Pons (tissue), 1 donor: ENCODE data around the gene CRYAB.
A peak's percentile ranks its signal among the peaks of the same experiment; 100 is the strongest.
"Not testable (repeated sequence)": the region's sequence is repeated elsewhere in the genome, so short reads cannot be mapped to it uniquely, and the experiment has no call there.

Source experiments
- DNase-seq: peaks from one replicate; pipeline ENCODE4 v3.0.0-alpha.2; 2016; ENCODE audit warnings: low spot score

The CRYAB gene

GRCh38 chr11:111933176-111933575 is 21.6 kb upstream of the CRYAB start:
- not testable (repeated sequence) for DNase-seq

DNA sequence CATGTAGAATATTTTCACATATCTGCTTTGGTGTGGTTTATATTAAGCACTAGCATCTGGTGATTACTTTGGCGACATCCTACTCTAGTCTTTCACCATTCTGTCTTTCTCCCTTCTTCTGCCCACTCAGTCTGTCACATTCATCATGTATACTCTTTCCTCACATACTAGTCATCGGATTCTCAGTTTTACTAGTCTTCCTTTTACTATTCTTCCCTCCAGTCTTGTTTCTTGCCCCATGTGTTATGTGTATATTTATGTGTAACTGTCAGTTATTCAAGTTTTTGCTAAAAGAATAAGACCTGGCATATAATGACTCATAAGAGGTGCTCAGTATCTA is 21.0 kb upstream of the CRYAB start:
- no peak for DNase-seq

DNA sequence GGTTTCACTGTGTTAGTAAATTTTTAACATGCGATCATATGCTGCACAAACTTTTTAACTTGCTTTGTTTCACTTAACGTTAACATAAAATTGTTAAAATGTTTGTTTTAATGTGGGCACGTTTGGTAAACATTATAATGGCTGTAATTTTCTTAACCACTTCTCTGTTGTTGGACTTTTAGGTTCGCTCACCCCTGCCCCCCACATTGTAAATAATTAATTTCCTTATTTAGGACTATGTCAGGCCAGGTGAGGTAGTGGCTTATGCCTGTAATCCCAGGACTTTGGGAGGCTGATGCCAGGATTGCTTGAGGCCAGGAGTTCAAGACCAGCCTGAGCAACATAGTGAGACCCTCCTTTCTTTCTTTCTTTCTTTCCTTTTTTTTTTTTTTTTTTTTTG is 18.9 kb upstream of the CRYAB start:
- DNase-seq, result no peak

GRCh38 chr11:111926505-111927391 is 15.2 kb upstream of the CRYAB start:
- peak; percentile 98 for DNase-seq

DNA sequence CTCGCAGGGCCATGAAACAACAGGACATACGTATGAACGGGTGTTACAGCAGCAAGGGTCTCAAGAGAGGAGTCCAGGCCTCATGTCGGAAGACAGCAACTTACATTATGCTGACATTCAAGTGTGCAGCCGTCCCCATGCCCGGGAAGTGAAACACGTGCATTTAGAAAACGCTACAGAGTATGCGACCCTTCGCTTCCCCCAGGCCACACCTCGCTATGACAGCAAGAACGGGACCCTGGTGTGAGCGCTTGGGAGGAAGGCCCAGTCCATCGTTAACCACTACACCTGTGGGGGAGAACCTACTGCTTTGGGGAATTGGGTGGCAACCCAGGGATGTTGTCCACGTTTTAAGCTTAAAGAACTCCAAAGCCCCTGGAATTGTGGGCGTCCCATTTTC is 14.4 kb upstream of the CRYAB start:
- no peak for DNase-seq

DNA sequence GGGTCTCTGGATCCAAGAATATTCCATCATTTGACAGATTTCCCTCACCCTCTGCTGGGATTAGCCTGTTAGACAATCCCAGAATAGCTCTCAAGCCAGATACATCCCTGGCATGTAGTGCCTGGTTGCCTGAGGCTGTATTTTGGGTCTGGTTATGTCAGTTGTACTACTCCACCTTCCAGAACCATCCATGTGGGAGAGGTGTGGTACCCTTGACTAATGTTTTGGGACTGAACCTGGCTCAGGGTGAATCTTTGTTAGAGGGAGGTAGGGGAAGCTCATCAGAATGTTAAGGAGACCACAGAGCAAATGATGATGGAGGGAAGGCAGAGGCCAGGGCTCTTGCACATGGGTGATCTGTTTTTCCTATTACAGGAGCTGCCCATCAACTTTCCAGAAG is 12.4 kb upstream of the CRYAB start:
- no peak for DNase-seq

DNA sequence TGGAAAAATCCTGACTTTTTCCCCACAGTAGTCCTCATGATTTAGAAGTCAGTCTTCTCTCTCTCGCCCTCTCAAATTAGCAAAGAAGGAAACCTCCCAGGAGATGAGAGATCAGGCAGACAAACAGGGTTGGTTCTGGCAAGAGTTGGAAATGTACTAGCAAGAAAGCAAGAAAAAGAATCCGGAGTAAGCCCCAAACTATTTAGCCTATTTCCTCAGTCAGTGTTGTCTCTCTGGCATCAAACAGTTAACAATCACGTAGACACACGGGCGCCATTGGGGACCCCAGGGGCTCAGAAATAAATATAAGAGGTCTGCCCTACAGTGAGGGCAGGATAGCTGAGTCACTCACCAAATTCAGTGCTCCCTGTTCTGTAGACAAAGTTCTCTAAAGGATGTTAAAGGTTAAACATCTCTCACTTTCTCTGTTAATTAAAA is 11.8 kb upstream of the CRYAB start:
- DNase-seq, result no peak

DNA sequence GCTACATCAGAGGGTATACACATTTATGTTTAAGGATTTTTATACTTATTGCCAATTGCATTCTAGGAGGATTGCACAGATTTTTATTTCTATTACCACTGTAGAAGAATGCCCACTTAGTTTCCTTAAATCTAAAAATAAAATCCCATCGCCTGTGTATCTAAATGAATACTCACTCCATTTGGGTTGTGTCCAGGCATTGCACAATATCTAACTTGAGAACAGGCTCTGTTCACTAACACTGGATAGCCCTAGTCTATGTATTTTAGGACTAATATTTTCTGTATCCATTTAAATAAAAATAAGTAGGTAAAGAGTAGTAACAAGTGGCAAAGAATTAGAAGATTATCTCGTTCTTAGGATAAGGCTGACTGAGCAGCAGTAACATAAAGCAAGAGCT is 11.2 kb upstream of the CRYAB start:
- peak; percentile 84 for DNase-seq

DNA sequence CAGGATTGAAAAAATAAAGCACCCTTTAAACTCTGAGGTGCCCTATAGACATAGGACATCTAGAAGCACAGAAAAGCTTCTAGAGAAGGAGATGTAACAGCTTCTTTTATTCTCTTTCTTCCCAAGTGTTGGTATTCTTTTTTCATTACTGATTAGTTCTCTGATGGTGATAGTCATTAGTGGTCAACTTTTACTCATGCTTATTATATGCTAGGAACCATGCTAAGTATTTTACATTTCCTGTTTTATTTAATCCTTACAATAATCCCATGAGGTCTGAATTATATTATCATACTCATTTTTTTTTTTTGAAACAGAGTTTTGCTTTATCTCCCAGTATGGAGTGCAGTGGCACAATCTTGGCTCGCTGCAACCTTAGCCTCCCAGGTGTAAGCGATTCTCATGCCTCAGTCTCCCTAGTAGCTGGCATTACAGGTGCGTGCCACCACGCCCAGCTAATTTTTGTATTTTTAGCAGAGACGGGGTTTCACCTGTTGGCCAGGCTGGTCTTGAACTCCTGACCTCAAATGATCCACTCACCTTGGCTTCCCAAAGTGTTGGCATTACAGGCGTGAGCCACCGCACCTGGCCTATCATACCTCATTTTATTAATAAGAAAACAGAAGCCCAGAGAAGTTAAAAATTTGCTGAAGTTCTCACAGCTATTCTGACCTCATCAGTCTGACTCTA is 10.1 kb upstream of the CRYAB start:
- no peak for DNase-seq

DNA sequence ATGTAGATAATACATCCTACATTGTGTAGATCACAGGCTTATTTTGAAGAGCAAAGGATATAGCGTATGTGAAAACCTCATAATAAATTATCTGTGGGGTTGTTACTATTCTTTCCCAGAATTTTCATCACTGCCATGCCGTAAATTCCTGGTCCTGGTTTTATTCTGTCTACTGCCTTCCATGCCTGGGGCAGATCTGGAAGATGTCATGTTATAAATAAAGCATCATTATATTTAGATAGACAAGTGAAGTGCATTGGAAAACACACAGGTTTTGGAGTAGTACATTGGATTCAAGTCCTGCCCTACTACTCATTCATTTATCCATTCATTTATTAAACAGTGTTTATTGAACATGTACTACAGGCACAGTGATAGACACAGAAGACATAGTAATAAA is 9.3 kb upstream of the CRYAB start:
- DNase-seq, result no peak

DNA sequence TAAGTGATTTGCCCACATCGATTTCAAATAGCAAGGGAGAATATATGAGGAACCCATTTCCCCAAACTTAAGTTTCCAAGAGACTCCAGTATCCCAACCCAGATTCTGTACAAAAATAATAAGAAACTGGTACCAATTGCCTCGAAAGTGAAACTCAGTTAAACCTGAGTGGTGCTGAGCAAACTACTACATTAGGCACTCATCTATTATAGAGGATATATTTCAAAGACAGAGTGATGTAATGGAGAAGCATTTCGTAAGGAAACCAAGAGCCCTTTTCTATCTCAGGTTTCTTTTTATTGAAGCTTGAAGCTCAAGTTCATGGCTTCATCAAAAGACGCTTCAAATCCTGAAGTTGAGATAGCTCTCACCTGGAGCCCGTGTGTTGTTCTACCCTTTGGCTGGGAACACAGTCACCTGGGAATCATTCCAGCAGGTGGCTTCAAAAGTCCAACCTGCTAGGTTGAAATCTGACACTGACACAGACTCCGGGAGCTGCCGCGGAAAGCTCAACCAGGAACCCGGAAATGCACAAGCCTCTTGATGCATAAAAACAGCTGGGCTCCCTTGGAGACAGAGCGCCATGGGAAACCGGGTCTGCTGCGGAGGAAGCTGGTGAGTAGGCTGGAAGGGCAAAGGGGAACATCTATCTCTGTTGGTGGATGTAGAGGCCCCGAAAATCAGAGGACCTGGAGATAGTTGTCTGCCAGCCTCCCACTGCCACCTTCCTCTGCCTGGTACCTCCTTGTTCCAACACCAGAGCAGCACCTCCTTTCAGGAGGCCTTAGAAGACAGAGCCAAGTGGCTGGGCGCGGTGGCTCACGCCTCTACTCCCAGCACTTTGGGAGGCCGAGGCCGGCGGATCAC is 7.1 kb upstream of the CRYAB start, which contains the start of gene C11orf52:
Gene C11orf52, plus strand, starts transcription at position 524 of the 867 bp plus-strand sequence. Its CDS starts 60 bp downstream, at position 584.
- no peak for DNase-seq

GRCh38 chr11:111917788-111918187 is 6.2 kb upstream of the CRYAB start:
- DNase-seq, result no peak

- no peak for DNase-seq
These were observed 5.7 kb upstream of the CRYAB start for GRCh38 chr11:111917312-111917711.

GRCh38 chr11:111916768-111917167 is 5.2 kb upstream of the CRYAB start:
- no peak for DNase-seq

- peak; percentile 96 for DNase-seq
These were observed 2.4 kb upstream of the CRYAB start for GRCh38 chr11:111913997-111914396.

DNA sequence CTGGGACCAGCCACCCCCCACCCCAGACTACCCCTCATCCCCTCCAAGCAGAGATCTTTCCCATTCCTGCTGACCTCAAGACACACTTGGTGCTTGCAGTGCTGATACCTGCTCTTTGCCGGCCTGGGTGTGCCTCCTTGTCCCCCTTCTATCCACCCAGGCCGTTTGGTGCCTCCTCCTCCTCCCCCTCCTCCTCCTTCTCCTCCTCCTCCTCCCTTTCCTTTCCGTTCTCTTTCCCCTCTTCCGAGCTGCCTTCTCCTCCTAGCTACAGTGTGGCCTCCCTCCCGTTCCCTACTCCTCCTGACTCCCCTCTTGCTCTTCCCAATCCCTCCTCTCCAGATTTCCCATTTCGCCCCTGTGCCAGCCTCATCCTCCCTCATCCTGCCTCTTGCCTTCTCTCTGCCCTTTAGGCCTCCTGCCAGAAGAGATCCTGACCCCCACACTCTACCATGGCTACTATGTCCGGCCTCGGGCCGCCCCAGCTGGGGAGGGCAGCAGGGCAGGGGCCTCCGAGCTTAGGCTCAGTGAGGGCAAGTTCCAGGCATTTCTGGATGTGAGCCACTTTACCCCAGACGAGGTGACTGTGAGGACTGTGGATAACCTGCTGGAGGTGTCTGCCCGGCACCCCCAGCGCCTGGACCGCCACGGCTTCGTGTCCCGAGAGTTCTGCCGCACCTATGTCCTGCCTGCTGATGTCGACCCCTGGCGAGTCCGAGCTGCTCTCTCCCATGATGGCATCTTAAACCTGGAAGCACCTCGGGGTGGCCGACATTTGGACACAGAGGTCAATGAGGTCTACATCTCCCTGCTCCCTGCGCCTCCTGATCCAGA is 1.7 kb upstream of the CRYAB start:
- DNase-seq, result peak; percentile 59

DNA sequence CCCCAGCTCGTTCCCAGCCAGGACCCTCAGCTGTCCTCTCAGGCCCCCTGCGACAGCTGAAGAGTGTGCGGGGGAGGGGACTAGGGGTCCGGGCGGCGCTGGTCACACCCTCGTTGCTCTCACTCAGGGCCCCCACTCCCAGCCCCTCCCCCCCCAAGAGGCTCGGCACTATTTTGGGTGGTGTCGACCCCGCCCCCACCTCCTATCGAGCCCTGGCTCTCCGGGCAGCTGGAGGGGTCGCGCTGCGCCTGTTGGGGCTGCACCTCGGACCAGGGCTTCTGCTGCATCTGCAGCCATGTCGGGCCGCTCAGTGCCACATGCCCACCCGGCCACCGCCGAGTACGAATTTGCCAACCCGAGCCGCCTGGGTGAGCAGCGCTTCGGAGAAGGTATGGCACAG is 965 bp upstream of the CRYAB start, which contains the start of gene HSPB2:
Gene HSPB2, plus strand, starts transcription at position 200 of the 400 bp plus-strand sequence. Its CDS starts 96 bp downstream, at position 296.
- no peak for DNase-seq

- DNase-seq, result peak; percentile 98
These were observed 651 bp downstream of the CRYAB start for GRCh38 chr11:111910676-111911562.

GRCh38 chr11:111909378-111909777 is 2.2 kb downstream of the CRYAB start:
- peak; percentile 52 for DNase-seq

- DNase-seq, result peak; percentile 73
These were observed 2.8 kb downstream of the CRYAB start for GRCh38 chr11:111908639-111909305.
